ENCODE measurements around the gene FERD3L.
"Not testable (repeated sequence)": the region's sequence is repeated elsewhere in the genome, so short reads cannot be mapped to it uniquely, and the experiment has no call there.

Gene FERD3L, protein sequence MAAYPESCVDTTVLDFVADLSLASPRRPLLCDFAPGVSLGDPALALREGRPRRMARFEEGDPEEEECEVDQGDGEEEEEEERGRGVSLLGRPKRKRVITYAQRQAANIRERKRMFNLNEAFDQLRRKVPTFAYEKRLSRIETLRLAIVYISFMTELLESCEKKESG

DNA sequence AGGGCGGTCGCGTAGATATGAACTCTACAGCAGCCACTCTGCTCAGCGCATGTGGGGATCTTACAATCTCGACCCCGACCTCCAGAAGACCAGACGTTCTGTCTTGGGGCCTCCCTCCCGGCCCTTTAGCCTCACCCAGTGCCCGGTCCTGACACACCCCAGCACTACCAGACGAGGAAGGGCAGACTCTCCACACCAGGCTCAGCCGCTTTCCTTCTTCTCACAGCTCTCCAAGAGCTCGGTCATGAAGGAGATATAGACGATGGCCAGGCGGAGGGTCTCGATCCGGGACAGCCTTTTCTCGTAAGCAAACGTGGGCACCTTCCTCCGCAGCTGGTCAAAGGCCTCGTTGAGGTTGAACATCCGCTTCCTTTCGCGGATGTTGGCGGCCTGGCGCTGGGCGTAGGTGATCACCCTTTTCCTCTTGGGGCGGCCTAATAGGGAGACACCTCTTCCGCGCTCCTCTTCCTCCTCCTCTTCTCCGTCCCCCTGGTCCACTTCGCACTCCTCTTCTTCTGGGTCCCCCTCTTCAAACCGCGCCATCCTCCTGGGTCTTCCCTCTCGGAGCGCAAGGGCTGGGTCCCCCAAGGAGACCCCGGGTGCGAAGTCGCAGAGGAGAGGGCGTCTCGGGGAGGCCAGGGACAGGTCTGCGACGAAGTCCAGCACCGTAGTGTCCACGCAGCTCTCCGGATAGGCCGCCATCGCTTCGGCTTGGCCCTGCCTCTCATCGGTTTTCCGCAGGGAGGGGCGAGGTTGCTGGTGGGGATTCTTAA is at the start of gene FERD3L:
Gene FERD3L, minus strand, starts transcription at position 761 of the 773 bp plus-strand sequence. Its CDS starts 59 bp downstream, at position 702.
- no peak for DNase-seq

DNA sequence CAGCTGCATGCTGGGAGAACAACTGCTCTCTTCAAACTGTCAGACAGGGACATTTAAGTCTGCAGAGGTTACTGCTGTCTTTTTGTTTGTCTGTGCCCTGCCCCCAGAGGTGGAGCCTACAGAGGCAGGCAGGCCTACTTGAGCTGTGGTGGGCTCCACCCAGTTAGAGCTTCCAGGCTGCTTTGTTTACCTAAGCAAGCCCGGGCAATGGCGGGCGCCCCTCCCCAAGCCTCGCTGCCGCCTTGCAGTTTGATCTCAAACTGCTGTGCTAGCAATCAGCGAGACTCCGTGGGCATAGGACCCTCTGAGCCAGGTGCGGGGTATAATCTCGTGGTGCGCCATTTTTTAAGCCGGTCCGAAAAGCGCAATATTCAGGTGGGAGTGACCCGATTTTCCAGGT is 49.2 kb upstream of the FERD3L start:
- DNase-seq, result not testable (repeated sequence)

DNA sequence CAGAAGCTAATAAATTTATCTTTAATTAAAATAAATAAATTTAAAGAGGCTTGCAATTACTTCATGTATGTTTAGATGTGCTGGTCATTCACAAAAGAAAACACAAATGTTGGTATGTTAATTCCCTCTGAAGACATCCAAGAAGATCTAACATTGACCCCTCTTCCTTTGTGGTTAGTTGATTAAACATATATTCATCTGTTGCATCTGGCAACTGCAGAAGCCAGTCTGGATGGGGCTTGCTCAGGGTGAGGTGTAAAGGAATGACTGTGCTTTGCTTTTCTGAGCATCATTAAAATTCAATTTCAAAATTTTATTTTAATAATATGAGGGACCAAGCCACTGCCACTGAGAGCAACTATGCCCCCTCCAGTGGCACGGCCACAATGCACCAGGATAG is 36.4 kb upstream of the FERD3L start:
- DNase-seq, result no peak

DNA sequence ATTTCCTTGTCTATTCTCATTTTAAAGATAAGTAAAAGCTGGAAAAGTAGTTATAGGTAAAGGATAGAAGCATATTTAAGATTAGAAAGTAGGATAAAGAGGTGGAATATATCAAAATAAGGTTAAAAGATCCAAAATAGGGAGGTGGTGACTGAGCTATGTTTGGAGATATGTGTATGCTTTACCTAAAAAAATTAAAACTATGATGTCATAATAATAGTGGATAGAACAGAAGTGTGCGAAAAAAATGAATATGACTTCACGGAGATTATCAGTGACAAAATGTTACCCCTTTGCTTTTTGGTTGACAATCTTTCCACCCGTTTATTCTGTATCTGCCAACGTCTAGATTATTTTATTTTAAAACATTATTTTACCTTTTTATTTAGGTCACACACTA is 33.4 kb upstream of the FERD3L start:
- DNase-seq, result no peak

DNA sequence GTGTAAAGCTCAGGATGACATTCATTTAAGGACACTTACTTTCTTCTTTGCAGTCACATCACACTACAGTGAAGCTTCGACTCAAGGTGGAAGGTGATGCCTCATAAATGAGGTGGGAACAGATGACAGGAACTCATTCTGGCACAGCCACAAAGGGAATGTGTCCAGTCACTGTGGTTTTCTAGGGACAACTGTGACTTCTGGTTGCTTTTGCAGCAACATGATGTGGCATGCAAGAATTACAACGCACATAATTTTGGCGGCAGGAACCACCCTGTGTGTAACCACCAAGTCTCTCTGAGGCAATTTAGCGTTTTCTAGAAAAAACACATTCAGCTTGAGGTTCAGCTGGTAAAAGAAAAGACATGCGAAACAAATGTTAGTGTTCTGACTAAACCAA is 32.0 kb upstream of the FERD3L start:
- DNase-seq, result no peak

DNA sequence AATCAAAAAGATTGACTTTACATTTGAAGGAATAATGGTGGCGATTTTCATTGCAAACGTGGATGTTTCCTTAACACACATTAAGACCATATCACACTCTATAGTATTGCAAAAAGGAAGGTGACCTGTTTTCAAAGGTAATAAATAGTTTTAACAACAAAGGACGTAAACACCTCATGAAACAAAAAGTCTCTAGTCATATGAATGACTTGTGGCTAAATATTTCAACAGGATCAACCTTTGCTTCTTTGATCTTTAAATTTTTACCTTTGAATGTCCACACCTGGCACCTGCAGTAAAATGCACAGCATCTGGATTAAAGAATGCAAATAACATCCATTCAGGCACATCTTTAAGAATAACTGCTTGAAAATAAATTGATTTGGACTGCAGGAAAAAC is 30.0 kb upstream of the FERD3L start:
- no peak for DNase-seq

DNA sequence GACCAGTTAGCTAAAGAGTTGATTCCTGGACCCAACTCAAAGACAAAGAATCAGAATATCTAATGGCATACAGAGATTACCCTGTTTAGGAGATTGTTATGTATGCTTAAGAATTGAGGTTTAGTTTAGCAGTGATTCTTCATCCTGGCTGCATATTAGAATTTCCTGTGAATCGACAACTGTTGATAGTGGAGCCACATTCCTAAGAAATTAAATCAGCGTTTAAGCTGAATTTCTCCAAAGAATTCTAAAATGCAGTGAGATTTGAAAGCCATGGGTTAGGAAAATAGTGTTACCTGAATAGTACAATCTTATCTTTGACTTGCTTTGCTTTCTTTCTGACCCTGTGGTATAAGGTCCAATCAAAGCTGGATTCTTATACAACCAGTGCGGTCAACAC is 16.4 kb upstream of the FERD3L start:
- DNase-seq, result no peak

DNA sequence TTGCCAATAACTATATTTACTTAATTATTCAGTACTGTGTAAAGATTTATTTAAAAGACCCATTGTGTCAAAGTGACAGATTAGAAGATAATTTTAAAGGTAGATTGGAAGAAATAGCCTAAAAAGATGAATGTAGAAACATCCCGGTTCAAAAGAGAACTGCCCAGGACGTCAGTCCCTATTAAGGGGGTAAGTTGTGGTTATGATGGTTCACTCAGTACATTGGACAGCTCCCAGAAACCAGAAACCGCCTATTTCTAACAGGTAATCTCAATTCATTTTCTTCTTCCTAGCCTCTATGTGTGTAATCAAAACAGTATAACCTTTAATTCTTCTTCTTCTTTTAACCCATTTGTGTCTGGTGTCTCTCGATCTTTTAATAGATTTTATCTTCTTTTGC is 1.5 kb upstream of the FERD3L start:
- DNase-seq, result no peak

DNA sequence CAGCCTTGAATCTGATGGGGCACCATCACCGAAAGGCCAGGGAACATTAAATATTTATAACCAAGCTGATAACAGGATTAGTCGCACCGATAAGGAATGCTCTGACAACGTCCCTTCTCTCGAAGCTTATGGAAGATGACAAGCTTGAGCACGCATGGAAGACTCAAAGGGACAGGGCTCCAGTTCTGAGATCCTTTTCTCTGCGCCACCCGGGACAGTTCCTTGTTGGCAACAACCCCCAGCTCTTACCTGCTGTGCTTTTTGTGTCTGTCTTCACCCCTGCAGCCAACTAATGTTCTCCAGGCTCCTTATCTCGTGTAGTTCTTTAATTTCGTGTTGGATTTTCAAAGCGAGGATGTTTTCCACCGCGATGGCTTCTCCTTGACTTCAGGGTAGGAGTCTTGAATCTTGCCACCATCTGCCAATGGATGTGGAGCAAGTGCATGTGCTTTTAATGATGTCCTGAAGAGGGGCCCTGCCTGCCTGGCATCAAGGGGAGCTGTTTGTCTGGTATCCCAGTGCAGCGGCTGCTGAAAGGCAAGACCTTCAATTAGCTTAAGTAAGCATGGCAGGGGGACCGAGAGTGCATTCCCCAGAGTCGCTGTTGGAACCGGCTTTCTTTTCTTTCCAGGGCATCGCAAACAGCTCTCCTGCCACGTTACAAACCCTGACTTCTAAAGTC is 354 bp upstream of the FERD3L start:
- no peak for DNase-seq

DNA sequence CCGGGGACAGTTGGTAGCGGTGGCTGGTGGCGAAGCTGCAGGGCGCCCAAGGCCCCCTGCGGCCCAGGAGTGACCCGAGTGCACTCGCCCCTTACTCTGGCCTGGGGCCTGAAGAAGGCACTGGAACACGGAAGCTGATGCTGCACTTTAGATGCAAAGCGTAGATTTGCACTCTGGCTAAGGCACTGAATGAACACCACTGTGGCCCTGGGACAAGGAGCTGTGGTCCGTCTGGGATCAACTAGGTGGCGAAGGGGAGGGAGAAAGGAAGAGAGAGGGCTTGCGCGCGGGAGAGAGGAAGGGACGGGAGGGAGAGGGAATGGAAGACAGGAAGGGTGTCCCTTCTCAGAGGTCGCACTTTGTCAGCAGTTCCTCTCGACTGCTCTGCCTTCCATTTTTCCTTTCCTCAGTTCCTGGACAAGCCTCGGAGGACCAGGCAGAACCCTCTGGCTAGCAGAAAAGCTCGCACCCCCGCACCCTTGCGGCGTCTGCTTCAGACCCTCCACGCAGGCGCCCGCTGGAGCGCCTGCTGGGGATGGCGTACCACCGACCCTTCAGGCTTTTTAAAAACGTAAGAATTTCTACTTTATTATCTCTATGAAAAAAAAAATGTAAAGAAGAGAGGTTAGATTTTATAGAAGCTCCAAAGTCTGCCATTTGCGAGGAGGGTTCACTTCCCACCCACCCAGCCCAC is 1.2 kb downstream of the FERD3L start:
- DNase-seq, result no peak

DNA sequence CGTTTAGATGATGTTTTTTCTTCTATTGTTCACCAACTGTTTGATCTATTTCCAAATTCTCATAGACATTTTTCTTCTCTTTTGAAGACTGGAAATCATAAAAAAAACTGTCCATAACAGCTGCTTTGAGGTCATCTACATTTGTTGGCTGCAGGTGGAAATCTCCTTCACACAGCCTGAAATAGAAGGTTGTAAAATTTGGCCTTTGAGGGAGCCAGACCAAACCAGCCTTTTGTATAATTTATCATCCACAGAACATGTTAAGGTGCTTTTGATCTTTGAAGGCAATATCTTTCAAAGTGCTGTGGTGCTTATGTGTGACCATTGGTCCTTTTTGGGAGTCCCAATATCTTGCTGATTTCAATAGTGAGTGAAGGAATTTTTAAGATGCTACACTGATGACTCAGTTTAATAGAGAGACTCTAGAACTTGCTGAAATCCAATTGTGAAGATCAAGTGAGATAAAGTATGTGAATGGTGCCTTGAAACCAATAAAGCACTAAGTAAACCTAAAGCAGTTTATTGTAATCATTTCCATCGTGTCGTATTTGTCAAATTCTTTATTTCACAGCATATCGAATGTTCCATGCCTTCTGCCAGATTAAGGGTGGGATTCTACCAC is 5.4 kb downstream of the FERD3L start:
- DNase-seq, result no peak

DNA sequence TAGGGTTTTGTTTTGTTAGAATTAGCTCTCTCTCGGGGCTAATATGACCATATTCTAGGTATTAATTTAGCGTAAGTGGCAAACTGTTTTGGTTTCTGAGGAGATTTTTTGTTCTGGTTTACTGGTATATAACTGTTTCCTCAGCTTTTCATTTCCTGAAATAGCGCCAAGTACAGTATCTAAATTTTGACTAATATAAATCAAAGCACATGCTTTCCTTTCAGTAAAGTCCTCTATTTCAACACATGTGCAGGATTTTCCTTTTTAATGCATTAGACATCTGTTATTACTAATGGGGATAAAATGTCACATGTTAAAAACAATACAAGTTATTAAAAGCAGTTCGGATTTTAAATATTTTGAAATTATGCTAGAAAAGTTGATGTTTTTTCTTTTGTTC is 11.3 kb downstream of the FERD3L start:
- no peak for DNase-seq

DNA sequence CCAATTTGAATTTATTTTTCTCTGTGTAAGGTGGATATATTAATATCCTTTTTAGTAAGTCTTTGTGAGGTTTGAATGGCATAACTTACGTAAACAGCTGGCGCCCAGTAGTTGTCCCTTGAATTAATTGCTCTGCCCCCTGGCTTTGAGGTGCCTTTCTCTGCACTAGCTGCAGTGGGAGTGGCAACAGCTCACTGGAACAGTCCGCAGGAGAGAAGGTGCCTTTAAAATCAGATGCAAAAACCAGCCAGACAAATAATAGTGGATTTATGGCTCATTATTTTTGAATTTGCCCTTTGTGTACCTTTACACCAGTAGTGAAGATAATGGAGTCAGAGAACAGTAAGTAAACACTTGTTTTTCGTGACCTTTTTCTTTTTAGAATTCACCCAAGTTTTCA is 11.8 kb downstream of the FERD3L start:
- no peak for DNase-seq

DNA sequence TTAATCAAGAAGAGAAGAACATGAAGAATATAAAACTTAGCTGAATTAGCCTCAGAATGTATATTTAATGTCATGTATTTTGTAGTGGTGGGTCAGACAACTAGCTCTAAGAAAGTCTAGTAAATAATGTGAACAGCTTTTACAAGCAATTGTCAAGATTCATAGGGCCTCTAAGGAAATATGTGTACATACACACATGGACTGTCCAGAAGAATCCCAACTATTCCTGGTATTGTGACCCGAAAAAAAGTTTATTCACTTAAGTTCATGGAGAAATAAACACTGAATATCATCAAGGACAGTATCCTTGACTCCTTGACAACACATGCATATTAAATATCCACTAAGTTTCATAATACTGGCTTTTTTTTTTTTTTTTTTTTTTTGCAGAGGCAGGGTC is 16.4 kb downstream of the FERD3L start:
- DNase-seq, result no peak

DNA sequence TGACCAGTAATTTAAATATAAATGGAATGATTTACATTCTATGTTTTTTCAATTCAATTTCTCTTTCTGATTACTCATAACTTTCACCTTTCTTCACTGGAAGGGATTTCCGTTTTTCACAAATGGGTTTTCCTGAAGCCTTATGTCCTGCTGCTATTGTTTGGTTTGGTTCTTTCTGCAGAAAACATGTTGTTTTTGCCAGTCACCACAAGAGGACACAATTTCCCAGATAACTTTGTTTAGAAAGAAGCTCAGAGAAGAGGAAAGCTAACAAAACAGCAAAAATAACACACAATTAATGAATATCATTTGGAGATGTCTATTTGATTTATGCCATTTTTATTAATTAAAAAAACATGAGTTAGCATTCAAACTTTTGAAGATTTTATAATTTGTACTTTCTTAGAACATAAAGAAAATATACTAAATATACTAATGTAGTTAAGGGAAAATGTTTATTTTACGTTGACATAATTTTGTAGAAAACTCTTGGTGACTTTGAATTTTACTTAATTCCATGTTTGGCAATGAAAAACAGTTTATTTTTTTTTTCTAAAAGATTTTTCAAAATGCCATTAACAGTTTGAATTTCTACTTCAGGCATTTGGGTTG is 23.1 kb downstream of the FERD3L start:
- peak; percentile 12 for DNase-seq

DNA sequence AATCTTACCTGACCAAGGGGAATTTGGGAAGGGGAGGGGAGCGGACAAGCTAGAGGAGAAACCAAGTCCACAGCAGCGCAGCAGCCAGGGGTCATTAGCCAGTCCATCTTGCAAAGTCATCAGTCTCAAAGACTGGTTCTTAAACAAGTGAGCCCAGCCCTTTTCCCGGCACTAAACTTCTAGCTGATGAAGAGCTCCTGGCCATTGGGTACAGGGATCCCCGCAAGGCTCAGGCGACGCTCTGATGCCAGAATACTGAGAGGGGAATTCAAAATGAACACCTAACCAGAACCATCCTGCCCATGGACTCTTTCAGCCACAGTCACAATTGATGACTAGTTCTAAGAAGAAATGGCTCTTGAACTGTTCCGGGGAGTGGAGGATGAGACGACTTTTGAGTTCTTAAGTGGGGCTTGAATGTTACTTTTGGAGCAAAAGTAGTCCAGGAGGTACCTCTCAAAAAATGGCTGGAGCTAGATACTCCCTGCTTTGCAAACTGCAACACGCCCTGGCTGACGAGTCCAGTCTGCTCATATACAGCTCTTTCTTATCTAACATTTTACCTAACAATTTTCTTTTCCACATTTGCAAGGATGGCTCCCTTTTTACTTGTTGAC is 25.2 kb downstream of the FERD3L start:
- DNase-seq, result no peak

DNA sequence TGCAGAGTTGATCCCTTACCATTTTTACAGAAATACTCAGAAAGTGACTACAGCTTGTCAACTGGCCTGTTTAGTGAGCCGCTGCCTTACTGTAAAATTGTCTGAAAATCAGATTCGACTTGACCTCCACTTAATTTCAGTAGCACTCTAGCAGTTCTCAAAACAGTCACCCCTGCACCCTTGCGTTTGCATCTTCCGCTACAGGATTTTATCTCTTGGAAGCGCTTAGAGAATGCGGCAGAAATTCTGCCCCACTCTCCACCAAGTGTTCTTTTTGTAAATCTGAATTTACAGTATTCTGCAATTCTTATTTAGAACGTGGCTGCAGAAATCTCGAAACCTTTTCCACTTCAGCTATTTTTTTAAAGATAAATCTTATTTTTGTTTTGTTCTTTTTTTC is 25.8 kb downstream of the FERD3L start:
- DNase-seq, result no peak

DNA sequence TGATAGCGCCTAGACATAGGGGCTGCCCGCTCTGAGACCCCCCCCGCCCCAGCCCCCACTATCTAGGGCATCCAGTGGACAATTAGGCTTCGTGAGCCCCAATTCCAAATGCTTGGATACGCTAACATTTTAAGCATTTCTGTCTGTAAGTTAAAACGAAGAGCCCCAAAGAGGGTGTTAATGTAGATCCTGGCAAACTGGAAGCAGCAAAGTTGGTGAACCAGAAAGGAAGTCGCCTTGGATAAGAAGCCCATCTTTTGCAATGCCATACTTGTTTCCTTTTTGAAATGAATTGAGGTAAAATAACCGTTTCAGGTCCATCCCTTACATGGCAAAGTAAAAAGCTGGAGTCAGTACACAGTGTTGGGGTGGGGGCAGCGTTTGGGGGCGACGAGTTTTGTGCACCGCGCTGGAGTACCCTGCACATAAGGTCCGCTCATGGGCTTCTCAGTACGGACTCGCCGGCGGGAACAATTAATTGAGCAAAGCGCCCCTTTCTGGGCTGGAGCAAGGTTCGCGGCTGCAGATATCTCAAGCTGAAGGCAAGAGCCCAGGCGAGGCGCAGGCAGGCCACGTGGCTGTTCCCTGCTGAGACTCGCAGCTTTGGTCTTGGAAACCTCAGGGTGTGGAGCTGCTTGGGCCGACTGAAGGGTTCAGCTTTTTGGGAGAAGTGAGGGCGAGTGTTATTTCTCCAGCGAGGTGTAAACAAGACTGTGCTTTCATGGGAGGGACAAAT is 26.4 kb downstream of the FERD3L start:
- no peak for DNase-seq

DNA sequence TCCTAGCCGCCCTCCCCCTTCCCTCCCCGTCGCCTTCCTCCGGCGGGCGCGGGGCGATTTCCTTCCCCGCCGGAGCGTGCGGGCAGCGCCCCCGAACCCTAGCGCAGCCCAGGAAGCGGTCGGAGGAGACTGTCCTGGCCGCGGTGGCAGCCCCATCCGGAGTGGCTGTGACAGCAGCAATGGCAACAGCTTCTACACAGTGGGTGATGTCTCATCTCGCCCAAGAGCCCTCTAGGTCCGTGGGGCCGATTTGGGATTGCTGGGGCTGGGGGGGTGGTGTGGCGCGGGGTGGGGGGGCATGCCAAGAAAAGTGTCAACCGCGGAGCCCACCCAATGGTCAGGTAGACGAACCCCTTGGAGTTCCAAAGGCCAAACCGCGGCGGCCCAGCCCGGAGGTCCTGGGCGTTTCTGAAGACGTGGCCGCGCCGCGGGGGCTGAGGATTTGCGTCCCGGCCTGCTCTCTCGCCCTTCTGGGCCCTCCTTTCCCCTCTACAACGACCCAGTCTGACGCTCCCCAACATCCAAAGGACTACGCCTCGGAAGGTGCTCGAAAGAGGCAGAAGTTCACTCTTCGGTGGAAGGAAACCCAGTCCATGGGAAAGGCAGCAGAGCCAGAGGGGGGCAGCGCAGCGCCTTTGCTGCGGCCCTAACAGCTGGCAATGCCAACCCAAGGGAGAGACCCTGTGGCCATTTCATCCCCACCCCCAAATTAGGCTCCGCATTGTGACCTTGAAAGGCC is 27.2 kb downstream of the FERD3L start:
- DNase-seq, result no peak

DNA sequence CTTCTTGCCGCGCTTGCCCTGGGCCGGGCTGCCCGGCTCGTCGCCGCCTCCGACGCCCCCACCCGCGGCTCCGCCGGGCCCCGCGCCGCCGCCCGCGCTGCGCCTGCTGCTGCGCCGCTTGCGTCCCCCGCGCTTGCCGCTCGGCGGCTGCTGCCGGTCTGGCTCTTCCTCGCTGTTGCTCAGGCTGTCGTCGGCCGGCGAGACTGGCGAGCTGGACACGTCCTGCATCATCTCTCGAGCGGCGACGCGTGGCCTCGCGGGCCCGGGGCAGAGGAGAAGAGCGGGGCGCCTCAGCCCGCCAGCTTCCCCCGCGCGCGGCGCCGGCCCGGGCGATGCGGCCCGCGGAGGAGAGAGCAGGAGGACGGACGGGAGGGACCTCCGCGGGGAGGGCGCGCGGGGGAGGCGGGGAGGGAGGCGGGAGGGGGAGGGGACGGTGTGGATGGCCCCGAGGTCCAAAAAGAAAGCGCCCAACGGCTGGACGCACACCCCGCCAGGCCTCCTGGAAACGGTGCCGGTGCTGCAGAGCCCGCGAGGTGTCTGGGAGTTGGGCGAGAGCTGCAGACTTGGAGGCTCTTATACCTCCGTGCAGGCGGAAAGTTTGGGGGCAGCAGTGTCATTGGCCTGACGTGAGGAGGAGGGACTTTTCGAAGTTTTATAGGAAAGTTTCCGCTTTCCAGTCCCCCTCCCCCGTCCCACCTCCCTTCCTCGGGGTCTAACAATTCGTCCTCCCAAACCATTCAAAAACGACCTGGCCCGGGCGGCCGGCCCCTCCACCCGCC is 27.9 kb downstream of the FERD3L start, which contains the start of gene TWIST1:
Gene TWIST1, minus strand, starts transcription at position 546 of the 779 bp plus-strand sequence. Its CDS starts 315 bp downstream, at position 231.
- DNase-seq, result no peak

Measured in NCI-H1694 treated with DMSO at 0.1 percent for 48 hours (cell line).